Suppressor macrophage treated with lipopolysaccharide for 4 hours (primary cell): ENCODE measurements around the gene ARMC9.

Experiments
- DNase-seq: peaks from one replicate; pipeline ENCODE4 v3.0.0-alpha.2; 2020

The ARMC9 gene

DNA sequence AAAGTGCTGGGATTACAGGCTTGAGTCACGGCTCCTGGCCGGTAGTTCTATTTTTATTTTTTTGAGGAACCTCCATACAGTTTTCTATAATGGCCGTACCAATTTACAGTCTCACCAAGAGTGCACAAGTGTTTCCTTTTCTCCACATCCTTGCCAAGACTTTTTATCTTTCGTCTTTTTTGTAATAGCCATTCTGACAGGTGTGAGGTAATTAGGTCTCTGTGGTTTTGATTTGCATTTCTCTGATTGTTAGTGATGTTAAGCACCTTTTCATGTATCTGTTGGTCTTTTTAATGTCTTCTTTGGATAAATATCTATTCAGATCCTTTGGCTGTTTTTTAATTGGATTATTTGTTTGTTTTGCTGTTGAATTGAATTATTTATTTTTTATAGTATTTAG, 9.3 kb downstream of the ARMC9 start:
- DNase-seq, result no peak

DNA sequence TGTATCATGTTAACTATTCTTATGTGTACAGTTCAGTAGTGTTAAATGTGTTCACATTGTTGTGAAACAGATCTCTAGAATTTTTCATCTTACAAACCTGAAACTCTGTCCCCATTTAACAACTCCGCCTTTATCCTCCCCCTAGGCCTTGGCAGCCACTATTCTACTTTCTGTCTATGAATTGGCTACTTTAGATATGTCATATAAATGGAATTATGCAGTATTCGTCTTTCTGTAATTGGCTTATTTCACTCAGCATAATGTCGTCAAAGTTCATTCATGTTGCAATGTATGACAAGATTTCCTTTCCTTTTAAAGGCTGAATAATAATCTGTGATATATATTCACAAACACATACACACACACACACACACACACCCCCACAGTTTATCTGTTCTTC, 12.4 kb downstream of the ARMC9 start:
- DNase-seq, result no peak

DNA sequence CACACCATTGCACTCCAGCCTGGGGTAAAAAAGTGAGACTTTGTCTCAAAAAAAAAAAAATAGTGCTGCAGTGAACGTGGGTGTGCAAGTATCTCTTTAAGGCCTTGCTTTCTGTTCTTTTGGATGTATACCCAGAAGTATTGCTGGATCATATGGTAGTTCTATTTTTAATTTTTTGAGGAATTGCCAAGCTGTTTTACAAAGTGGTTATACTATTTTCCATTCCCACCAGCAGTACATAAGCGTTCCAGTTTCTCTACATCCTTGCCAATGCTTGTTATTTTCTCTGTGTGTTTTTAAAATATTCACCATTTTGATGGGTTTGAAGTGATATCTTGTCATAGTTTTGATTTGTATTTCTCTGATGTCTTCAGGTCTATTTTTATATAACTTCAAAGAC, 13.1 kb downstream of the ARMC9 start:
- no peak for DNase-seq

DNA sequence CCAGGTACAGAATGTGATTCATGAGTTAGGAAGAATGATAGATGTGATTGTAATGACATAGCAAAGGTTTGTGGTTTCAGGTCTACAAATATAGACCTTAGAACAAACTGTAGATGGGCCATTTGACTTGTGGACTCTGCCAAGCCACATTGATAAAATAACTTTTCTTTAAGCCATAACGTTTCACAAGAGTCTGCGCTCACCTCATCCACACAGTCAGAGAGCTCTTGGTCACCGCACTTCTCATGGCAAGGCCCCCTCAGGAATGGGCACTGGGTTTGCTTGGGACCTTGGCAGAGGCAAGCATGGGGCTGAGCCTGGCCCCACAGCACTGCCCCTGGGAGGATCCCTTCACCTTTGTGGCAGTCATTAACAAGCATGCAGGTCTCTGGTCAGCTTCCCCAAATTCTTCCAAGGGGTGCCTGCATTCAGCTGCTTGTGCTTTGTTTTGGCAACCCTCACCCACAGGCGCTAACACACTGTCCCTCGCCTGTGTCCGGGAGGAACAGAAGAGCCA, 14.0 kb downstream of the ARMC9 start:
- no peak for DNase-seq

DNA sequence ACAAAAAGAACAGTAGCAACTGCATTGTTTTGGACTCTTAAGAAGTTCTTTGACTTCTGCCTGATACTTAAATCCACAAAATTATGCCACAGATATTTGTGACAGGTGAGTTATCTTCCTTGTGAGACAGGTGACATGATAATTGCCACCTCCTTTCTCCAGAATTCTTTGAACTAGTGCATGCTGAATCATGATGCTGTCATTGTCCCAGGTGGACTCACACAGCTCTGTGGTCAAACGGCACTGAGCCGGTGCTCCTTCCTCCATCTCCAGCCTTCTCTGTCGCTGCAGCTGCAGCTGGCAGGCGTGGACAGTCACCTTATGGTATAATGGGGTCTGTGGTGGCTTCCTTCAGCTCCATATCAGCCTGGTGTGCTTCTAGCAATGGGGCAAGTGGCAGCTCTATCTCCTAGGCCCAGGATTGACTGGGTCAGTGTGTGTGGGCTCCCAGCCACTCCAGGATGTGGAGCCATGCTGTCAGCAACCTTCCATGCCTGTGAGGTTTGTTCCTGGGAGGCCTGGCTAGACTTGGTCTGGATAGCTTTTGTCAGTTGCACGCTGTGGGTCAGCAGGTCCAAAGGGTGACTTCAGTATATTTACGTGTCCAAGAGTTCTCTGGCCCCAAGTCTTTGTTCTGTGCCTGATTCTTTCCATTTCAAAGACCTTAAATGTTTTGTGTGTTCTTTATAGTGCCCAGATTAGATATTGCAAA, 15.7 kb downstream of the ARMC9 start:
- DNase-seq, result no peak

DNA sequence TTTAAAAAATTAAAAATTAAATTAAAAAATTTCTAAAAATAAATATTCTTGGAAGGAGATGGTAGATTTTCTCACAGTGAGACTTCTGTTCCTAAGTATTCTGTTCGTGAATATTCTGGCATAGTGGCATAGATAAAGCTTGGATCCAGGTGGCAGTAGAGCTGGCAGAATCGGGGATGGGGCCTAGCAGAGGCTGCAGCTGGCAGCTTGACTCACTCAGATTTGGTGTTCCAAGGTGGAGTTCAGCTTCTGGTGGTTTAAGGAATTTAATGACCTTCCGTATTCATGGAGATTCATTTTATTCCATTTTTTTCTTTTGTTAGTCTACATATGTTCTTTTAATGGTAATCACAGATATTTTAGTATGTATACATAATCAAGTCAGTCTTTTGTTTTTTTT, 19.9 kb downstream of the ARMC9 start:
- DNase-seq, result no peak

DNA sequence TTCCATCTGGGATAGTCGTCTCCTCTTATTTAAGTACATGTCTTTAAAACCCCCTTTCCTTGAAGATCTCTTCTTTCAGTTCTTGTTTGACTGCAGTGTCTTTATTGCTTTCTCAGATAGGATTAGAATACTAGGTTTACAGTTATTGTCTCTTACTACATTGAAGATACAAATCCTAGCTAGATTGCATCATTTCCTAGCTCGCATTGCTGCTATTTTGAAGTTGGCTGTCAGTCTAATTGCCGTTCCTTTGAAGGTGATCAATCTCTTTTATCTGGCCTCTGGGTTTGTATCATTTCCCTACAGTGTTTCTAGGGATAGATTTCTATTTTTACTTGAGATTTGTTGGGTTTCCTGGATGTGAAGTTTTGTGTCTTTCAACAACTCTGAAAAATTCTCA, 20.9 kb downstream of the ARMC9 start:
- no peak for DNase-seq

DNA sequence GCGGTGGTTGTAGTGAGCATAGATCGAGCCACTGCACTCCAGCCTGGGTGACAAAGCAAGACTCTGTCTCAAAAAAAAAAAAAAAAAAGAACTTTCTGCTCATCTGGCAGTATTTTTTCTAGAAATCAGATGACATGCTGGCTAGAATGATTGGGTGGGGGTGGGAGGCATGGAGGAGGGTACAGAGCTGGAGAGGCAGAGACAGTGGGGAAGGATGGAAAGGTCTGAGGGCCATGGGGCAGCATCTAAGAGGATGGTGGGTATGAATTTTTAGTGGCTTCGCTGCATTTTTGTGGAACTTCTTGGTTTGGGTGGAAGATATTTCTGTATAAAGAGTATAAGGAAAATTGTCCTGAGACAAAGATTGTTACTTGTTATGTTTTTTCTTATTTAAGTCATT, 23.3 kb downstream of the ARMC9 start:
- no peak for DNase-seq

DNA sequence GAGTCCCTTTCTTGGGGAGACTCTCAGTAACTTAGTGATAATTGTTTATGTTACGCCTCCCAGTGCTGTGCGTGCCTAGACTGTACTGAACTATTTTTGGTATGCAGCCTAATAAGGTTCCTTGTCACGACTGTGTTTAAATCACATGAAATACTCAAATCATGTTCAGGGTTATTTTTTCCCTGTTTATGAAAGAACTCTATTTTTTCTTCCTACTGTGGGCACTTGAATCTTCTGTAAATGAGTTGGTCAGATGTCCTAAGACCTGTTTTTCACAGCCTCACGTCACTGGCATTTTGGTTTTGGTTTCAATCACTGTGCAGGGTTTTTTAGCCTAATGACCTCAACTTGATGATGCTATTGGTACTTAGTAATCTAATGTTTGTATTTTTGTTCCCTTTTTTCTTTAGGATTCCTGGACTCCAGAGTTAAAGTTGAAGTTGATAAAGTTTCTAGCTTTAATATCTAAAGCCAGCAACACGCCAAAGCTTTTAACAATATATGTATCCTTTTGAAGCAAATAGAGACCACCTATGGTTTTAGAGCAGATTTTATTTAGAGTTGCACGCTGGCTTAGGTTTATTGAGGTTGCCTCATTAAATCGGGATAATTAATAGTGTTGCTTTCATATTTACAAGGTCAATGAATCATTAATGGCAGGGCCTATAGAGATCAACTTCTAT, 24.0 kb downstream of the ARMC9 start:
- DNase-seq, result peak; percentile 91

DNA sequence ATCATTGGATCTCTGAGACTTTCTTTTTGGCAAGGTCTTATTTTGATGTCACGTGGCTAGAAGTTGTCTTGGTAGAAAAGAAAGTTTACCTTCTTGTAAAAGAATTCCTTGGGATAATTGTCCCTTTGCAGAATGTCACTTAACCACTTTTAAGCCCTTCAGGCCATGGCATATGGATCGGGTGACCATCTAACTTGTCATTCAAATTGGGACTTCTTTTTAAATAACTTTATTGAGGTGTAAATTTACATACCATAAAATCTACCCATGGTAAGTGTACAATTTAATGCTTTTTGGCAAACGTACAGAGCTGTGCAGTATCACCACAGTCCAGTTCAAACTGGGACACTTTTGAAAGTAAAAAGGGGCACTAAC, 24.6 kb downstream of the ARMC9 start:
- DNase-seq, result no peak

DNA sequence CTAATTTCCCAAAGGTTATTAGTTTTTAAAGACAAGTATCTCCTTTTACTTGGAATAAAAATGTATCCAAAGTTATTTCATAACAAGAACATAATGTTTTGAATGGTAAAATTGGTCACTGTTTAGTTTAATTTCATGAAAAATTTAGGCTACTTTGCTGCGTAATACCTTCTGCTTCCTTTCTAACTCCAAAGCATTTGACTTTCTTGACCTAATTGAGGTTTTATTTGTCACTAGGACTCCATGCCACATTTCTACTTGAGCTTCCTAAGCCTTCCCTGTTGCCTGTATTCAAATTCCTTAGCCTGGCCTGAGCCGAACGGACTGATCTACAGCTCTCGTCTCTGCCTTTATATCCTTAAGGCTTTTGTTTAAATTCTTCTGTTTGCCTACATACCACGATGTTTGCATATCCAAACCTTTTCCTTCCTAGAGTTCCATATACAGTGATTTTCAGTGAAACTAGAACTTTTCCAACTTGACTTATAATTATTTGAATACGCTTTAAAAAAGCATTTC, 25.1 kb downstream of the ARMC9 start:
- no peak for DNase-seq

DNA sequence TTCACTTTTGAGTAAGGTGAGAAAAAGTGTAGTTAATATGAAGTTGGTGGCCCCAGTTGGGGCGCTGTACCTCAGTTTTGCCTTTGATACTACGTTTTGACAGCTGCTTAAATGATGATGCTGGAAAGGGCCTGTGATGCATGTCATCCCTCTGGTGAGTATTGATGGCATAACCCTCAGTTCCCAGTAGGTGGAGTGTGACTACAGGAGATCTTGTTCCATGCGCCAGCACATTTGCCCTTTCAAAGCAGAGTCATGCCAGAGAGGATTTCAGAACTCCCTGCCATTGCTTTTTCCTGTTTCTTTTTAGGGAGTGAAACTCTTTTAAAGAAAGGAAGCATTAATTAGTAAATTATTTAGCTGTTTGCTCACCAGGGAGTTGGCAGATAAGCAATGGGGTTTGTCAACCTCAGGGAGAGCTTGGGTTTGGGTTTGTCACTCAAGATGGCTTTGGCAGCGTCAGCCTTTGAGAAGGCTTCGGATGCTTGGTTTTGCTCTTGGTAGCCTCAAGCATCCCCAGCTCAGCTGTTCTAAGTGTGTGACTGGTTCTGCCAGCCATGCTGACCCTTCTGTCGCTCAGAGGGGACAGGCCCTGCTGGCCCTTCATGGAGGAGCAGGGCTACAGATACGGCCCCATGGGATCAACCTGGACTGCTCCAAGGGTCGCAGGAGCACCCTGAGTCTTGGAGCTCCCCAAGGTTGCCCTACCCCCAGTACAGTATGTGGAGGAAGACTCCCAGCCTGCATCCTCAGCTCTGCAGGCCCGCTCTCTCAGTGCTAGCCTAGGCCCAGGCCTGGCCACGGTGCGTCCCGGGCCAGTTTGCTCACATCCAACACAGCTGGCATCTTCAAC, 29.1 kb downstream of the ARMC9 start:
- peak; percentile 89 for DNase-seq

DNA sequence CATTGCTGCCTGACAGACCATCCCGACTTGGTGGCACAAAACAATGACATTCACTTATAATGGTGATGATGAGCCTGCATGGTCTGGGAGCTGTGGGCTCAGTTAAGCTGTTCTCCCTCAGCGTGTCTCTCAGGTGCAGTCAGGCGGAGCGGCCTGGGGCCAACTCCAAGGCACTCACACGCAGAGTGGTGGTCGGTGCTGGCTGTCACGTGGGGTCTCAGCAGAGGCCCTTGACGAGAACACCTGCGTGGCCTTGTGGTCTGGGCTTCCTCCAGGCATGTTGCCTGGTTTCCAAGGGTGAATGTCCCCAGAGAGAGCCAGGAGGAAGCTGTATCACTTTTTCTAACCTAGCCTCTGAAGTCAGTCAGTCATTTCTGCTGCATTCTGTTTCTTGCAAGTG, 29.8 kb downstream of the ARMC9 start:
- DNase-seq, result no peak

DNA sequence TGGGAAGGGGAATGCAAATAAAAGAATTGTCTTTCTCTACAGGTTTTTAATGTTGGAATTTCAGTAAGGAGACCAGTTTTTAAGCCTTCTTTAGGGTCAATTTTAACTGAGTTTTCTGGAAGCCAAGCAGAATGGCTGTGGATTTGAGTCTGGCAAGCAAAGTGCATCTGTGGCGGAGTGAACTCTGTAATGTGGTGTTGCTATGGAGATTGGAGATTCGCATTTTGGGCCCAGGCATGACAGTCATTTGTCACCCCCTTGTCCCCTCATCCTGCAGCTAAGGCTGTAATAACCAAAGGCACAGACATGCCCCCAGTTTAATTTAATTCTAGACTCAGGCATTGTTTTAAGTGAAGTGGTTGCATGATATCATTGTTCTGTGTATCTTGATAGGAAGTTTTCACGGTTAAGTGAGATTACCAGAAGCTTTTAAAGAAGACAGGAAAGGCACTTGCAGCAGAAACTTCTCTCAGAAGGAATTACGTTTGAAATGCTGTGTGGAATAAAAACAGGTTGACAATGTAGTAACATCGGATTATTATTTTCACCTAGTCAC, 30.6 kb downstream of the ARMC9 start:
- no peak for DNase-seq

DNA sequence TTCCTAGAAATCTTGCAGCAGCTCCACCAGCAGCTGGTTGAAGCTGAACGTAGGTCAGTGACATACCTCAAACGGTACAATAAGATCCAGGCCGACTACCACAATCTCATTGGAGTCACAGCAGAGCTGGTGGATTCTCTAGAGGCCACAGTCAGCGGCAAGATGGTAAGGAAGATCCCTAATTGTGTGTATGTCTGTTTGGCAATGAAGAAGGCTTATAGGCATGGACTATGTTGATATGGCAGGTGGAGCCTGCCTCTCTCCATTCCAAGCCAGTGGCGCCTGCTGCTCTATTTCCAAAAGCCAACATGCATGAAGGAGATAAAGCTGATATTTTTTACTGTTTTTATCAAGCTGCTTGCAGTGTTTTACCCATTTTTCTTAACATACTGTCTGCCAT, 36.8 kb downstream of the ARMC9 start:
- DNase-seq, result no peak

DNA sequence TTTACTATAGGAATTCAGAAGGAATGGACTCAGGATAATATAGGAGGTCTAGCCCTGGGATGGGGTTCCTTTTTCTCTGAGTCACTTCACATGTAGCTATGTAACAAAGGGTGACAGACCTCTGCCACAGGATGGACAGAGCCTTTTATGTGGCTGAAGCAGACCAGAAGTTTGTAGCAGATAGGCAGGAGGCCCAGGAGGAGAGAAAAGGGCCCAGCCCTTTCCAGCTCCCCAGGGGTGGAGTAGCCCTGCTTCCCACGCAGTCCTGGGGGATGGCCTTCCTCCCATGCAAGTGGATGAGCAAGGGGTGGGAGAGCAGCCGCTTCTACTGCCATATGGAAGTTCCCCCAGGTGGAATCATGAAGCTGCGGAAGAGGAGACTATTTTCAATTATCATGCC, 40.3 kb downstream of the ARMC9 start:
- no peak for DNase-seq

DNA sequence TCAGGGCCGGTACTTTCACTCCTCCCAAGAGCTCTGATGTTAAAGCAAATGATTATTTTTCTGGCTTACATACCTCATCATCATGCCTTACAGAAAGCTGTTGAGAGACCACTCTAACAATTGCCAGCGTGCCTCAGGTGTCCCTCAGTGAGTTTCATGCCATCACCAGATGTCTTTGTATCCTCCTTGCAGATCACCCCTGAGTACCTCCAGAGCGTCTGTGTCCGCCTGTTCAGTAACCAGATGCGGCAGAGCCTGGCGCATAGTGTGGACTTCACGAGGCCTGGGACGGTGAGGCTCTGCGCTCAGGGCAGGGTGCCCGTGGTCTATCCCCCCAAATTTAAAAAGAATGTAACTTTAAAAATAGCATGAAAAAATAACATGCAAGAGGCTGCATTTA, 41.3 kb downstream of the ARMC9 start:
- no peak for DNase-seq

DNA sequence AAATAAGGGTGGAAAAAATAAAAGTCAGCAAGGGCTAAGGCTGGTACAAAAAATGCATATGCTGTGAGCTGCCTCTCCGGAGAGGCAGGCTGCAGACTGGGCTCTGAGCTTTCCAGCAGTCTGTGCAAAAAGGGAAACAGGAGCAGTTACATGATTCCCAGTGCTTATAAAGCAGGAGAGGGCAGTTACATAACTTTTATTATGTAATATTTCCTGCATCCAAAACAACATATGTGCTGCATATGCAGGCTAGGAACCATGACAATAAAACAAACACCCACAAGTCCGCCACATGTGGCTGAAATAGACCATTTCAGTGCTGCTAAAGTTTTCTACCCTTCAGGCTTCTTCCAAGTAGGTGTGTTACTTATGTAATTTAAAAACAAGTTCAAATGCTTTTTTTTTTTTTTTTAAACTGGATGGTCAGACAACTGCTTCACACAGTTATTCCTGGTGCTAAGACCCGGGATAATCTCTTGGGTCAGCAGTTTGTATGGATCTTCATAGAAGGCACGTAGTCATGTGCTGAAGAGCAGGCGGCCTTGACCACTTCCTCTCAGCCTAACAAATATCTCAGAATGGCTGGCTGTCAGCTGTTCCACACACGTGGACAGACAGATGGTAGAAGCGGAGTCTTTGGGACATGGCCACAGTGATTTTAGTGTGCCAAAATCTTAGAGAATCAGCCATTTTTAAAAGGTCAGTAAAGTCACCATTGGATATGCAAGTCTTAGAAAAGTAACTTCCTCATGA, 43.5 kb downstream of the ARMC9 start:
- peak; percentile 61 for DNase-seq

DNA sequence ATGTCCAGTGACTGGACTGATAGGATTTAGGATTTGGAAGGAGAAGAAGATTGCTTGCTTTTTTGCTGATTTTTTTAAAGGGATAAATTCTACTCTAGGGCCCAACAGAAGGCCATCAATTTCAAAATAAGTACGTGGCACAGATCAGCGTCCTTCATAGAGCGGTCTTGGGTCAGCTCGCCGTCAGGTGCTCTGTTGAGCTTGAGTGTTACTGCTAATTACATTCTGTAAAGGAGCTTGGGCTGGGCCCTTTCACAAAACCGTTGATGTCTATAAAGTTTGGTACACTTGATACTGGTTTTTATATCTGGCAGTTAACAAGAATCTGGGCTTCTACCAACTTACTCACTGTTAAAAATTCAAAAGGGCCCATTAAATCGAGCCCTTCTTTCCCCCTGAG, 45.4 kb downstream of the ARMC9 start:
- no peak for DNase-seq

DNA sequence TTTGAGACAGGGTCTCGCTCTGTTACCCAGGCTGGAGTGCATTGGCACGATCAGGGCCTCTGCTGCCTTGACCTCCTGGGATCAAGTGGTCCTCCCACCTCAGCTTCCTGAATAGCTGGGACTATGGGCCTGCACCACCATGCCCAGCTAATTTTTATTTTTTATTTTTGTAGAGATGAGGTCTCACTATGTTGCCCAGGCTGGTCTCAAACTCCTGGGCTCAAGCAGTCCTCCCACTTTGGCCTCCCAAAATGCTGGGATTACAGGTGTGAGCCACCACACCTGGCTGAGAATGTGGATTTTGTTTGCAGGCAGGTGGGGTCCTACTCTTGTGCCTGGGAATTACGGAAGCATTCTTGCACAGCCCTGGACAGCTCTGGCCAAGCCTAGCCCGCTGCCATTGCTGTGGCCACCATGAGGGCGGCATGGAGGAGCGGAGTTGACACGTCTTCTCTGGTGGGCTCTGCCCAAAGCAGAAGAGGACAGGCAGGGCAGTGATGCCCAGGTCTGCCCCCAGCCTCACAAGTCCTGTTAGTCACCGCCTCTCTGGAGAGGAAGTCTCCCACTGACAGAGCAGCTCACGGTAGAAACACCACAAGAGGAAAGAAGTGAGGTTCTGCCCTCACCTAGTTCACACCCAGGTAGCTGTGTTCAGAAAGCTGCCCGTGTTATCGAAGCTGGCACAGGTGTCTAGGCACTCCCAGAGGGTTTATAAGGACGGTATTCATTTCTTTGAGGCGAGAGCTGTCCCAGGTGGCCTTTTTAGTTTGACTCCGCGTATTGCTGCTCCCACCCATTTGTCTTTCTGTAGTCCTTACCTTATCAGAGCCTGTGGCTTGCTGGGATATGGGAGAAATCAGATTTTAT, 46.2 kb downstream of the ARMC9 start:
- no peak for DNase-seq
